Measurements from ENCODE around the gene RCOR1.

RCOR1 gene

DNA sequence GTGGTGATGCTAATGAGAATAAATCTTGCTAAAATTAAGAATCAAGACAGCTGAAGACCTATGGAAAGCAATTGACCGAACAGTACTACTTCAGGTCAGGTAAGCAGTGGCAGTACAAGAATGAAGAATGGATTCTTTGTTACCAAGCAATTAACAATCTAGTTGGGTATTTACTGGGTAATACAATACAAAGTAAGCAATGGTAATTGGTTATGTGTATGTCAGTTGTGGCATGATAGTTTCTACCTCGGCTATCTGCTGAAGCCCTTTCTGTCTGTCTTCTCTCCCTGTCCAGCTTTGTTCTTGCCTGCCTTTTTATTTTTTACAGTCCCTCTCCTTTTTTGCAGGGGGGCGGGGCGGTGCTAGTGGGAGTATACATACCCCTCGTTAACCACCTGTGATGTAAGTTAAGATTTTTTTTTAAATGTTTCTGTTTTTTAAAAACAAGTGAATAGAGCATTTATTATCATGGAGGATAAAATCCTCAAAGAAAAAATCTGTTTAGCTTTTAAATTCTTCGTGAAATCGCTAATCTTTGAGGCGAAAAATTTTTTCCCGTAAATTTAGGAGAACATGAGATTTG is 75.9 kb downstream of the RCOR1 start:
- H3K4me3 ChIP-seq (ENCODE audit: low read depth, low read length), result no peak overlapping the region
- no peaks in the 10 kb centered on the region for H3K27me3 ChIP-seq
- DNase-seq, result no peak
- TF ChIP-seq, protein P1, sequence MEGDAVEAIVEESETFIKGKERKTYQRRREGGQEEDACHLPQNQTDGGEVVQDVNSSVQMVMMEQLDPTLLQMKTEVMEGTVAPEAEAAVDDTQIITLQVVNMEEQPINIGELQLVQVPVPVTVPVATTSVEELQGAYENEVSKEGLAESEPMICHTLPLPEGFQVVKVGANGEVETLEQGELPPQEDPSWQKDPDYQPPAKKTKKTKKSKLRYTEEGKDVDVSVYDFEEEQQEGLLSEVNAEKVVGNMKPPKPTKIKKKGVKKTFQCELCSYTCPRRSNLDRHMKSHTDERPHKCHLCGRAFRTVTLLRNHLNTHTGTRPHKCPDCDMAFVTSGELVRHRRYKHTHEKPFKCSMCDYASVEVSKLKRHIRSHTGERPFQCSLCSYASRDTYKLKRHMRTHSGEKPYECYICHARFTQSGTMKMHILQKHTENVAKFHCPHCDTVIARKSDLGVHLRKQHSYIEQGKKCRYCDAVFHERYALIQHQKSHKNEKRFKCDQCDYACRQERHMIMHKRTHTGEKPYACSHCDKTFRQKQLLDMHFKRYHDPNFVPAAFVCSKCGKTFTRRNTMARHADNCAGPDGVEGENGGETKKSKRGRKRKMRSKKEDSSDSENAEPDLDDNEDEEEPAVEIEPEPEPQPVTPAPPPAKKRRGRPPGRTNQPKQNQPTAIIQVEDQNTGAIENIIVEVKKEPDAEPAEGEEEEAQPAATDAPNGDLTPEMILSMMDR (IDR thresholded peaks at IDR 0.05; ENCODE audit: low read depth, low read length), result no peak
- peaks cover 17% of the 10 kb centered on the region for H3K4me1 ChIP-seq
- H3K36me3 ChIP-seq, result no peaks in the 10 kb centered on the region
- H3K9me3 ChIP-seq, result no peaks in the 10 kb centered on the region

DNA sequence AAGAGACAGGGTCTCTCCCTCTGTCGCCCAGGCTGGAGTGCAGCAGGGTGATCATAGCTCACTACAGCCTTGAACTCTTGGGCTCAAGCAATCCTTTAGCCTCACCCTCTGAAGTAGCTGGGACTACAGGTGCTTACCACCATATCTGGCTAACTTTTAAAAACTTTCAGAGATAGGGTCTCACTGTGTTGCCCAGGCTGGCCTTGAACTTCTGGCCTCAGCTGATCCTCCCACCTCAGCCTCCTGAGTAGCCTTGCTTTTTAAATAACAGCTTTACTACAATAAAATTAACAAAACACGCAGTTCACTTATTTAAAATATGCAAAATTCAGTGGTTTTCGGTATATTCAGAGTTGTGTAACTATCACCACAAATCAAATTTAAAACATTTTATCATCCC is 79.0 kb downstream of the RCOR1 start:
- H3K4me3 ChIP-seq (ENCODE audit: low read depth, low read length), result no peak overlapping the region
- no peaks in the 10 kb centered on the region for H3K9me3 ChIP-seq
- peaks cover 4% of the 10 kb centered on the region; the same call in 1 of the 2 replicates for H3K4me1 ChIP-seq
- DNase-seq, result no peak
- H3K36me3 ChIP-seq, result peaks cover 2% of the 10 kb centered on the region; the same call in 1 of the 2 replicates
- no peaks in the 10 kb centered on the region for H3K27me3 ChIP-seq
- TF ChIP-seq, protein P1 (IDR thresholded peaks at IDR 0.05; ENCODE audit: low read depth, low read length), result no peak

DNA sequence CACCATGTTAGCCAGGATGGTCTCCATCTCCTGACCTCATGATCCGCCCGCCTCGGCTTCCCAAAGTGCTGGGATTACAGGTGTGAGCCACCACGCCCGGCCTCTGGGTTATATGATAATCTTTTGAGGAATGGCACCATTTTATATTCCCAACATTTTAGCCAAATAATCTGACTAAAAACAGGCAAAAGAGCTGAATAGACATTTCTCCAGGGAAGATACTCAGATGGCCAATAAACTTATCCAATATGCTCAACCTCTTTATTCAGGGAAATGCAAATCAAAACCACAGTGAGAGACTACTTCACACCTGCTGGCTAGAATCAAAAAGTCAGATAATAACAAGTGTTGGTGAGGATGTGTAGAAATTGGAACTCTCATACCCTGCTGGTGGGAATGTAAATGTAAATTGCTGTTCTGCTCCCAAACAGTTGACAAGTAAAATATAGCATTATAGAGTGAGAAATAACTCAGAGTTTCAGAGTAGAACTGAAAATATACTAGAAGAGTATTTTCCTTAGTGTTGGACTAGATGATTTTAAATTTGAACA is 80.0 kb downstream of the RCOR1 start:
- no peaks in the 10 kb centered on the region for H3K9me3 ChIP-seq
- no peaks in the 10 kb centered on the region for H3K27me3 ChIP-seq
- TF ChIP-seq, protein P1 (IDR thresholded peaks at IDR 0.05; ENCODE audit: low read depth, low read length), result peak; percentile 9; the same call in 1 of the 2 replicates
- peaks cover 2% of the 10 kb centered on the region; the same call in 1 of the 2 replicates for H3K36me3 ChIP-seq
- H3K4me3 ChIP-seq (ENCODE audit: low read depth, low read length), result no peak overlapping the region
- DNase-seq, result no peak
- peaks cover 4% of the 10 kb centered on the region; the same call in 1 of the 2 replicates for H3K4me1 ChIP-seq

DNA sequence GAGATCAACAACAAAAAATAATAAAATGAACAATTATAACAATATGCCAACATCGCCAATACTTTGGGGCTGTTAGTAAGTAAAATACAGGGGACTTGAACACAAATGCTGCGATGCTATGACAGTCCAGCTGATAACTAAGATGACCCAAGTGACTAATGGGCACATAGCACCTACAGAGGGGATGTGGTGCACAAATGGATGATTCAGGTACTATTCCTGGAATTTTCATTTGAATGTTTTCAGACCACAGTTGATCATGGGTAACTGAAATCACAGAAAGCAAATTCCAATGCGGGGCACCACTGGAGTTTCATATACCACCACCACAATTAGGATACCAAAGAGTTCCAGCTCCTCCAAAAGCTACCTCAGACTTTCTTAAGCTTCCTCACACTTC is 82.9 kb downstream of the RCOR1 start:
- Histone ChIP-seq H3K36me3 (peaks cover 2% of the 10 kb centered on the region; the same call in 1 of the 2 replicates), H3K4me3 (ENCODE audit: low read depth, low read length) (no peak overlapping the region), H3K4me1 (no peaks in the 10 kb centered on the region), H3K9me3 (no peaks in the 10 kb centered on the region), H3K27me3 (no peaks in the 10 kb centered on the region)
- DNase-seq, result no peak
- TF ChIP-seq, protein P1 (IDR thresholded peaks at IDR 0.05; ENCODE audit: low read depth, low read length), result no peak

DNA sequence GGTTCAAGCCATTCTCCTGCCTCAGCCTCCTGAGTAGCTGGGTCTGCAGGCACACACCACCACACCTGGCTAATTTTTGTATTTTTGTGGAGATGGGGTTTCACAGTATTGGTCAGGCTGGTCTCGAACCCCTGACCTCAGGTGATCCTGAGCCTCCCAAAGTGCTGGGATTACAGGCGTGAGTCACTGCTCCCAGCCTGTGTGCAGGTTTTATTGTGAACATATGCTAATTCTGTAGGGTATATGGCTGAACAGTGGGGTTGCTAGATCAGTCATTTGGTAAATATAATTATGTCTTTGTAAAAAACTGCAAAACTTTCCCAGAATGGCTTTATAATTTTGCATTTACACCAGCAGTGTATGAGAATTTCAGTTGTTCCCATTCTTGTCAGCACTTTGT is 85.9 kb downstream of the RCOR1 start:
- peaks cover 9% of the 10 kb centered on the region for H3K36me3 ChIP-seq
- H3K4me3 ChIP-seq (ENCODE audit: low read depth, low read length), result no peak overlapping the region
- H3K4me1 ChIP-seq, result no peaks in the 10 kb centered on the region
- DNase-seq, result no peak
- no peaks in the 10 kb centered on the region for H3K27me3 ChIP-seq
- TF ChIP-seq, protein P1 (IDR thresholded peaks at IDR 0.05; ENCODE audit: low read depth, low read length), result no peak
- no peaks in the 10 kb centered on the region for H3K9me3 ChIP-seq

Data from BE2C (cell line).